GM19239 (cell line): ENCODE measurements around the gene BCAS3.

Experiments used
- DNase-seq: peaks from one replicate; pipeline ENCODE4 v3.0.0; 2011; ENCODE audit warnings: low spot score; ENCODE audit not compliant: insufficient read length
- FAIRE-seq: peaks from 2 replicates; lab custom pipeline; 2011; peaks lifted over from hg19 to GRCh38; lab: Jason Lieb, UNC

BCAS3 gene

DNA sequence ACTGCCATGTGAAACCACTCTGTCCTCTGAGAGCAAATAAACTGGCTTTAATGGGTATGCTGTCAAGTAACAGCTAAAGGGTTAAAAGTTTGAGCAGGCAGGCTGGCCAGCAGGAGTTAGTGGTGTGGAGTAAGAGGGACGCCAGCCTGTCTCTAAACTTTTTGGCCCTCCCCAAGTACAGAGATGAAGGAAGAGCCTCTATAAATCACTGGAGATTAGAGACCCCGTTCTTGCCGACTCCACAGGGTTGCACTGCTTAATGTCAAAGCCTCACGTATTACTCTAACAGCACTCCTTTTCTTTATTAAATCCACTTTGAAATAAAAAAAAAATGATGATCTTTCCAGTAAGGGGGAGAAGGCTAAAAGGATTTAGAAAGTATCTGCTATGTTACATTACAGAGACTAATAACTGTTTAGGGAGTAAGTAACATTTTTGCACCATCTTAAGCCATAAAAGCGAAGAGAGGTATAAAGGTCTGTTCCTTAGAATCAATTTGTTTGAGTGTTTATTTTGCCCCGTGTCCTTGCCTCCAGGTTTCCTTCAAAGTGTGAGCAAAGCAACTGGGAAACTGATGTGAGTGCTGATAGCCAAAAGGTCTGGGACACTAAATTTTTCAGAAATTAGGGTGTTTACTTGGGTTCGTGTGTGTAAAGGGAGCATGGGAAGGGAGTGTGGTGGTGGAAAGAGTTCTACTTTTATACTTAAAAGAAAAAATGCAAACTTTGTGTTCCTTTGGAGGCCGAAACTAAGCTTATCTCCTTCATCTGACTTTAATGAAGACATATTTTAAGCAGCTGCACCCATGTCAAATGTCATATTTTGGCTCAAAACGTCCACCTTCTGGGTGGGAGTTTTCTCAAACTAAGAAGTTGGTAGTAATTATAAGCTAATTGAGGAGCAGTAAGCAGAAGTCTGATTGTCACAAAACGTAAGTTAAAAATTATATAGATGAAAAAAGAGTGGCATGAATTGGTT is 612.0 kb downstream of the BCAS3 start:
- no peak for FAIRE-seq
- no peak for DNase-seq

DNA sequence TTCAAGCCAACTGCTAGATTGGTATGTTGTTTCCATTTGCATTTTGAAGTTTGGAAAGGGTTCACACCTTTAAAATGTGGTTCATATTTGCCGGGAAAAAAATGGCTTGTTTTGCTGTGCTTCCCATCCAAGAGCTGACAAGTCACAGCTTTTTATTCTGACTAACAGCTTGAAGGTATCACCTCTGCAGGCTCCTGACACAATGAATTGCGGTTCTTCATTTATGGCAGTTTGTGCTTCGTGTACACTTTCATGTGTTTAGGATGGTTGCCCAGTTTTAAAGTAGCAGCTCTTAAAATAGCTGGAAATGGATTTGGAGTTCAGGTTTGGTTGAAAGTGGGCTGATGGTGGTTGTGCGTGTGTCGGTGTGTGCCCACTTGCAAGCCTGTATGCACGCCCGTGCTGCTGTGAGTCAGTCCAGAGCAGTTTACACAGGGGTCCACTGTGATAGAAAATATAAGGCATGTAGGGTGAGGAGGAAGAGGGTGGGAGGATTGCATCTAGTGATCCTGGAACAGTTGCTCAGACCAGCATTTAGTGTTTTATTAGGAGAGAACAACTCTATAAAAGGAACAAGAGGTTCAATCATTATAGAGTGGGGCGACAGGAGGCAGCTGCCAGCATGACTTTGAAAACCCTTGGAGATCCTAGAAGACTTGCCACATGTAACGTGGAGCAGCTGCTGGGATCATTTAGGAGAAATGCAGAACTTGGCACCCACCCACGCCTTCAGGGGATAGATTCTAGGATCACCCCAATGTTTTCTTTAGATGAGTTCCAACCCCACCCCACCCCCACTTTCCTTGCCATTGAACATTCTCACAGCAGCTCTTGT is 614.0 kb downstream of the BCAS3 start:
- DNase-seq, result no peak

DNA sequence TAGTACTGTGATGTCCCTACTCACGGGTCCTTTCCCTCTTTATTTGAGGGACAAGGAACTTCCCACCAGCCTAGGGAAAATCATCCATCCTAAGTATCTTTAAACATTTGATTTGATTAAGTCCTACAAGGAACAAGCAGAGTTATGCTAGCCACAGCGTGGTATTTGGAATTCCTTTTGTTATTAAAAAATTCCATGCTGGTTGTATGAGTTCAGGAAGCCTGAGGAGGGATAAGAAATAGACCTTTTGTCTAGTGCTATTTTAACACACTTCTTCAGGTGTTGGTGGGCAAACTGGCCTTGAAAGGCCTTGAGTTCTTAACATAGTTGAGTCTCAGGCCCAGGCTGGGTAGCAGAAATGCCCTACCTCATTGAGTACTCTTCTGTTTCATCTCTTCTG is 616.6 kb downstream of the BCAS3 start:
- no peak for FAIRE-seq
- no peak for DNase-seq

More for the DNA sequence above, 614.0 kb downstream of the BCAS3 start:
- no peak for FAIRE-seq

- DNase-seq (no peak), FAIRE-seq (no peak)
These were observed 617.1 kb downstream of the BCAS3 start for GRCh38 chr17:61294777-61295176.

DNA sequence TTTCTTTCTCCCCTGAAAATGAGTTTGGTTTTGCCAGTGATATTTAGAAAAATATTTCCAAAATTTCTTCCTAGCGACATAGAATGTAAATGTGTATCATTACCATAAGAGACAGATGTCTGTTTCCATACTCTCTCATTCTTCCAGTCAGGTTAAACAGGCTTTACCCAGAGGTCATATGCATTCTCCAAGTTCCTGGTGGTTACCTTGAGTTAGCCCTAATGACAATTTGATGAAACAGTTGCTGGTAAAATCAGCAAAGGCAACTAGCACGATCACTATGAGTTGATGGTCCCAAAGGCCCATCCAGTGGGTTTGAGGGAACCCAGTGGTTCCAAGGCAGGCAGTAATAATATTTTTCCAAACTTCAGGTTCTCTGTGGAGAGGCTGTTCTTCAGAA is 618.4 kb downstream of the BCAS3 start:
- no peak for DNase-seq
- FAIRE-seq, result no peak

- no peak for FAIRE-seq
- DNase-seq, result no peak
These were observed 622.2 kb downstream of the BCAS3 start for GRCh38 chr17:61299517-61300513.

GRCh38 chr17:61302953-61303816 is 625.5 kb downstream of the BCAS3 start:
- no peak for DNase-seq
- no peak for FAIRE-seq

DNA sequence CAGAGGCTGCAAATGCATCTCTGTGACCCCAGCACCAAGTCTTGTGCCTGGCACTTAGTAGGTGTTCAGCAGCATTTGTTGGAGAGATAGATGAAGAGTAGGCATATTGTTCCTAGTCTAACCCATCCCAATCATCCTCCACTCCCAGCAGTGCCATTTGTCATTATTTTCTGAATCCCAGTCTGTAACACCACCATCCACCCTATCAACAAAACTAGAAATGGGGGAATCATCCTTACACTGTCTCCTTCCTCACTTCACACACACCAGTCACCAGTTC is 626.1 kb downstream of the BCAS3 start:
- FAIRE-seq (no peak), DNase-seq (no peak)

GRCh38 chr17:61305024-61305423 is 627.4 kb downstream of the BCAS3 start:
- FAIRE-seq (no peak), DNase-seq (no peak)

GRCh38 chr17:61306003-61306402 is 628.4 kb downstream of the BCAS3 start:
- FAIRE-seq (no peak), DNase-seq (no peak)

DNA sequence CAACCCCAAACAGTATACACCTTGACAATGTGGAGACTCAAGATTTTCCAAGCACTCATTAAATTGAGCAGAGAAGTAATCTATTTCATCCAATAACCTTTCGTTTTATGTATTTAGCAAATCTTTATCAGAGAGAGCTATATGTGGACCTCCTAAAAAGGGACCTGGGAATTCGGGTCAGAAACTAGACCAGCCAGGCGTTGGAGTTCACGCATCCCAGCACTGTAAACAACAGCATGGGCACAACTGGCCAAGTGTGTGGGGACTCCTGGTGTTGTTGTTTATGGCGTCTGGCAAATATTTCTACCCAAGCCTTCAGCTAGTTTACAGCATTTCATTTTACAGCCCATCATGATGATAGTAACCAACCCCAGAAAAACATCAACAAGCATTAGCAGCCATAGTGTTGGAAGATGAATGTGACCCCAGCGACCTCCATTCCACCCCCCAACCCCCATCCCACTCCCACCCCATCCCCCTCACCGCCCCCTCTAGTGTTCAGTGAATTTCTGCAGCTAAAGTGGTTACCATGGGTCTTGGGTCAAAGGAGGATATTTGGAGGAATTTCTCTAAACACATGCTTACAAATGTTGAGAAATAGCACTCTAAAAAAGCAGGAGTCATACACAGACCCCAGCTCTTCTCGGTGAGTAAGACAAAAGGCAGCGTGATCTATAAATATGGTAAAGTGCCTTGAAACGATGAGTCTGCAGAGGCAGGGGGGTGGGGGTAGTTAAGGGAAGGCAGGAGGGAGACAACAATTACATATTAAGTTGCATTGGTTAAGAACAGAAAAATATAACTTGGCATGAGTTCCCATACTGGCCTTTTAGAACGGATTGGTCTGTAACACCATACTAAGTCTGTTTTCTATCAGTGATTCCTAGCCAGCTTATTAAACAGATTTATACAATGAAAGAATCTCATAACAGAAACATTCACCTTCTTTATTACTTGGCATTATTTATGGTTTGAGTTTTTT is 630.5 kb downstream of the BCAS3 start:
- DNase-seq (no peak), FAIRE-seq (no peak)

DNA sequence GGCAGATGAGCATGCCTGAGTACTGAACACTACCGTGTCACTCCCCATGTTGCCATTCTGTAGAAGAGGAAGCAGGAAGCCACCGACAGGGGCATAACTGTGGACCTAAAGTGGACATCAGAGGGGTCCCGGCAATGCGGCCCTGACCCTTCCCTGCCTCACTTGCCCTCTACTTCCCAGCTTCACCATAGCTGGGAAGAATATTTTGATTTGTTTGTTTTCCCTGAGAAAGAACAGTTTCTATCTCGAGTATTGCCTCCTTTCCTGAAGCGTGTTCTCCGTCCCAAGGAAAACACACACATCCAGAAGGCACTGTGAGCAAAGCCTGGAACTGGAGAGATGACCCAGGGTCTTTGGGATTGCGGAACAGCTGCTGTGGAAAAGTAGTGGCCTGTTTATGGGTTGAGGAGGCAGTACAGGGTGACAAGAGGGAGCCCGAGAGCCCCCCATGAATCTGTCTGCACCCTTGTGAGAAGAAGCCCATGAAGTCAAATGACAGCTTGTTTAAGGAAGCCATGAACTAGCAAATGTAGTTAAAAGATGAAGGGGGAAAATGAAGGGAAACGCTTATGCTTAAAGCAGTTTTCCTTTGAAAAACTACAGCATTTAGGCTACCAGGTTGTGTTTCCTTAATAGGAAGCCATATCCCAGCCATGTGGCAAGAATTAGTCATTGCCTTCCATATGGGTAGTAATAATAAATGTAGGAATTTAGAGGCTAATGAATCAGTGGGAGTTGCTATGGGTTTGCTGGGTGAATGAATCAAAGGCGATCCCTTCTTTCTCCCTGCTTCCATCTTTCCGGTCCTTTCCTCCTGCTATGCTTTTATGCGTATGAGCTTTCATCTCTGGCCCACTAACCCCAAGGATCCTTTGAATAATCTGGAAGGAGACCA is 632.0 kb downstream of the BCAS3 start:
- no peak for DNase-seq
- no peak for FAIRE-seq

GRCh38 chr17:61310590-61310989 is 632.9 kb downstream of the BCAS3 start:
- no peak for DNase-seq

DNA sequence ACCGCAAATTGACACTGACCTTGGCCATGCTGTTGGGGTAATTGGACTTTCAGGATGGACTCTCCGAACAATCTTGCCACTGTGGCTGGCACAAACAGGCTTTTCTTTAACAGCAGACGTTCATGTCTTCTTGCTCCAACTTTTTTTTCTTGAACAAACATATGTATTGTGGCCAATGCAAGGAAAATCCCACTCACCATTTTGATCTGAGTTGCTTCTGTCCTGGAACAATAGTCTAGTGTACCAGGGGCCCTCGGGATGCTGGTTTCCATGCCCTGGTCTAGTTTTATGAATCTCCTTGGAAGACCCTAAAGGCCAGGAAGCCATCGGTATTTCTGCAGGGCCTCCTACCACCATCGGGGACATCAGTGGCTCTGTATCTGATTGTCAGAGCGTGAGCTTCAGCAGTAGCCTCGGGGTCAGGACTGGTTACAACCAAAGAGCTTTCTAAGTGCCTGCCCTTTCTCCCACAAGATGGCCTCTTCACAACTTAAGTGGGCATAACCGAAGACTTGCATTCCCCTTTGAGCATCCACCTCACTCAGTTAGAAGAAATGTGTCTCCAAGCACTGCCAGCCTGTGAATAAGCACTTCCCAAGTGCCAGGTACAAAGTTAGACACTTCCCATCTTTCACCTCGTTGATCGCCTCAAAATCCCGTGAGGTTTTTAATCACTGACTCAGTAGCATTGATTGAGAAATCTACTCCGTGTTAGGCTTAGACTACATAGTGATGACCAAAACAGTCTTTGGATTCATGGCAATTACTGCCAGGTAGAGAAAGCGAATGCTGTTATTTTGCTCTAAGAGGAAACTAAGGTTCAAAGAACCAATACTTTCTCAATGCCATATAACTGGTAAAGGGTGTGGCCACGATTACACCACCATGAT is 635.0 kb downstream of the BCAS3 start:
- no peak for FAIRE-seq
- no peak for DNase-seq

More at GRCh38 chr17:61310590-61310989, 632.9 kb downstream of the BCAS3 start:
- no peak for FAIRE-seq

GRCh38 chr17:61313461-61314326 is 636.0 kb downstream of the BCAS3 start:
- no peak for DNase-seq

More at GRCh38 chr17:61313461-61314326, 636.0 kb downstream of the BCAS3 start:
- no peak for FAIRE-seq
